HG02840 (cell line): ENCODE measurements around the gene CXCR5.

ENCODE experiments used
- ATAC-seq: cut with Tn5 transposase; IDR thresholded peaks from one replicate; pipeline ENCODE4 v1.9.1; 2021; ENCODE audit warnings: mild to moderate bottlenecking, moderate library complexity, moderate number of reproducible peaks; ENCODE audit not compliant: unreplicated experiment, low FRiP score

CXCR5 gene

GRCh38 chr11:118923721-118924587, 40.3 kb downstream of the CXCR5 start:
- no peak for ATAC-seq

GRCh38 chr11:118924591-118925585, 41.2 kb downstream of the CXCR5 start:
- ATAC-seq: no peak

DNA sequence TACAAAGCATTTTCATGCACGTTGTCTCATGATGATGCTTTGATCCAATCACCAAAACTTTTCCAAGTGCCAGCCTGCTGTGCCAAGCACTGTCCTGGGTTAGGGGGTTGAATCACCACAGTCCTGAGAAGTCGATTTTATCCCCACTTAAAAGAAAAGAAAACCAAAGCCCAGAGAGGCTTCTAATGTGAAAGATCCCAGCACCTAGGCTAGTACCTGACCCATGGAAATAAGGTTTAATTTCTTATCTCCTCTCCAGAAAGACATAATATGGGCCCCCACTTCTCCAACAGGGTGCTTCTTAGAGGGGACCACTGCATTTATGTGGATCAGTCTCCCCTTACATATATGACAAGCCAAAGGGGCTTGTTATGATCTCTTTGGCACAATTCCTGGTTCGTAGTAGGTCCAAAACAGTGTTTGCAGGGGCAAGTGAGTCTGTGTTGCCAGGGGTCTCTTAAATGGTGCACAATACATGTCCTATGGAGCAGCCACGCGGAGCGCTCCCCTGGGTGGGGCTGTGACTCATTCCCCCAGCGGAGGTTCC, 43.9 kb downstream of the CXCR5 start:
- no peak for ATAC-seq

DNA sequence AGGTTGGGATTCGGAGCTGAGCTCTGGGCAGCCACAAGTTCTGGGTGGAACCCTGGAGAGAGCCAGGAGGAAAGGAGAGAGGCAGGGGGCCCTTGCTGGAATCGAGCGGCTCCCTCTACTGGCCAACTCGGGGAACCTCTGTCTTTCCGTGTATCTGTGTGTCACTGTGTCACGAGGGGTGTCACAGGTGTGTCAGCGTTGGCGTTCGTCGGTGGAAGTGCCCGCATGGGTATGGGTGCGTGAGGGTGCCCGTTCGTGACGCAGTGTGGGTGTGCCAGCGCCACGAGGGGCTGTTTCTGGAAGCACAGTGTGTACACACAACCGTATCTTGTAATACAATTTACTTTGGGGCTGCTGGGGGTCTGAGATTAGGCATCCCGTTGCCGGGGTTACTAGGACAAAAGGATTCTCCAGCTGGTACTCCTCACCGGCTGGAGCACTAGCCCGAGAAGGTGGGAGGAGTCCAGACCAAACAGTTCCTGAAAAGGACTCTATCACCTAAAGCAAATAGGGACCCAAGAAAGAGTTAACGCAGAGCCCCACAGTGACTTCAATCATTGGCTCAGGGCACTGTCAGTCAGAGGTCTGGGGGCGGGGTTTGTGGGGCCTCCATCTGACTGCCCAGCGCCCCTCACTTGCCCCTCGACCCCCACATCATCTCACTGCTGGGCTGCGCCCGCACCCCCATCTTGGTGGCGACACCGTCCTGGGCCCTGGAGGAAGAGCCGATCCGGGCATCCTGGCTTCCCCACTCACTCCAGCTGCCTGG, 44.6 kb downstream of the CXCR5 start:
- ATAC-seq: peak; percentile 41

- no peak for ATAC-seq
Measured at GRCh38 chr11:118928870-118929500, 45.3 kb downstream of the CXCR5 start.

DNA sequence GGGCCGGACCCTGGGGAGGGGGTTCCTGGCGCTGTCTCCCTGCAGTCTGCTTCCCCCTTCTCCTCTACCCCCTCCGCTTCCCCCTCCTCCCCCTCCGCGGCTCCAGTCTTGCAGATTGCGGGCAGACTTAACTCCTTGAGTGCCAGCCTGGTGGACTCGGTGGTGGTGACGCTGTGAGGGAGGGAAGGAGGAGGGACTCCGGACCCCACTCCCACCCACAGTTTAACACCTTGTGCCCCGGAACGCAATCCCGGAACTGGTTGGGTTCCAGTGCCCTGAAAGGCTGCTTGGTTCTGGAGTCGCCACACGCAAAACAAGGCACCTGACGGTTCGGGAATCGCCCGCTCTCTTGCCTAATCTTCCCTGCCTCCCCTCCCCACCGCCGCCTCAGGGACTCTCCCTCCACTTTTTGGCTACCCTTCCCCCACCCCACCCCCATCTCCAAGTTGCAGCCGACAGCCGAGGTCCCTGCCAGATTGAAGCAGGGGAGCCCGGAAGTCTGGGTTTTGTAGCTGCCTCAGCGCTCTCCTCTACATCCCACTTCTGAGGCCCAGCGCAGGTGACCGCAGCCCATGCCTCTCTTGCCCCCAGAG, 45.9 kb downstream of the CXCR5 start:
- no peak for ATAC-seq

- ATAC-seq: no peak
Measured at GRCh38 chr11:118930094-118930712, 46.5 kb downstream of the CXCR5 start.

DNA sequence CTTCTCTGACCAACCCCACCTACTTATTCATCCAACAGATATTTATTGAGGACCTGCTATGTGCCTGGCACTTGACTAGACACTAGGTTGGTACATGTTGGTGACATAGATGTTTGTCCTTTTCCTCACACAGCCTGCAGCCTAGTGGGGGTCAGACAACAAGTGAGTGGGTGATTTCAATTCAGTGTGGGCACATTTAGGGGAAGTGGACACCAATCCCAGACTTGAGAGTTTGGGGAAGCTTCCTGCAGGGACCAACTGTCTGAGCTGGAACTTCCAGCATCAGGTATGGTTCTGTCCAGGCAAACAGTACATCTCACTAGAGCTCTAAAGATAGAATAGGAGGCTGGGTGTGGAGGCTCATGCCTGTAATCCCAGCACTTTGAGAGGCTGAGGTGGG, 47.9 kb downstream of the CXCR5 start:
- no peak for ATAC-seq

- ATAC-seq: no peak
Measured at GRCh38 chr11:118933486-118933885, 49.8 kb downstream of the CXCR5 start.

- no peak for ATAC-seq
Measured at GRCh38 chr11:118935376-118935775, 51.7 kb downstream of the CXCR5 start.

DNA sequence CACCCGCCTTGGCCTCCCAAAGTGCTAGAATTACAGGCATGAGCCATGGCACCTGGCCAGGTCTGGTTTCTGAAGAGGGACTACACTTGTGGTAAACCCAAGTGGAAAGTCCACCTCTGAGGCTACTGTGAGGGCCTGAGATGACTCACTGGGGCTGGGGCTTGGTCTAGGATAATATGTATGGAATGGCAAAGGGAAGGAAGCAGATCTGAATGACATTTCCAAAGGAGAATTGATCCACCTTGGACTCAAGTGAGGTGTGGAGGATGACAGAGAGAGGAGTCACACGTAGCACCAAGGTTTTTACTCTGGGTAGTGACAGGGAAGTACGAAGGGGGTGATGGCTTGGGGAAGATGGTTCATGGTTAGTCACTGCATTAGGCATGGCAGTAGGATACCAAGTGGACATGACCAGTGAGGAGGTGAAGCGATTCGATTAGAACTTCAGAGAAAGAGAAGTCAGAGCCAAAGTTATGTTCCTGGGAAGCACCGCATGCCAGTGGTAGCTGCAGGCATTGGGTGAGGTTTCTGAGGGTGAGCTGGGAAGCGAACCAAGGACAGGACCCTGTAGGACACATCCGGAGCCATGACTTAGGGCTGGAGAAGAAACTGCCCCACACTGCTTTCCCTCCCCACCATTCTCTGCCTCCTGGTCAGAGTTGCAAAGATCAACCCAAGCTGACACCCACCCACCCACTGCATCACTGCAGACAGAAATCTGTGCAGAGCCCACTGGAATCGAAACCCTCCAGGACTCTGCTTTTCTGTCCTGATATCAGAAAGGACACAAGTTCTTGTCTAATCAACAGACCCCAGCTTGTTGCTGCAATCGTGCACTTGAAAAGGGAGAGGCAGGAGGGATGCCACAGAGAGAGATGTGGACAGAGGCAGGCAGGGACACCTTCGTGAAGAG, 55.1 kb downstream of the CXCR5 start:
- ATAC-seq: no peak

DNA sequence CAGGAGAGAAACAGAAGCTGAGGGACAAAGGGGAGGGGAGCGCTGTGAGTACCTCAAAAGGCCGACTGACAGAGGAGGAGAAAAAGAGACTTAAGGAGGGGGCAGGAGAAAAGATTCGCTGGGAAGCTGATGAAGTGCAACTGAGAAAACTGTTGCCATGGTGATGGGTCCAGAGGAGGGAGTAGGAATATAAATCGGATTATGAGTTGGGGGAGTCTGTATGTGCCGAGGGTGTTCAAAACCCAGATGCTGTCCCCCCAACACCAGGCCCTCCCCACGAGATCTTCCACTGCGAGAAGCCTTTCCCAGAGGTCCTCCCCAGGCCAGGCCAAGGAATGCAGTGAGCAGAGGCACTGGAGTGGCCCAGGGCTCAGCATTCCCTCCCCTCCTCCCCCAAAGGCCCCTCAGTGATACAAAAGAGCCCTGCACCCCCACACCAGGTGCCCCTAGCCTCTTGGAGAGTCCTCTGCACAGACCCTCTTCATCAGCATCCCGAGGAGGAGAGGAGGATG, 55.8 kb downstream of the CXCR5 start:
- ATAC-seq: no peak

GRCh38 chr11:118939953-118940598, 56.4 kb downstream of the CXCR5 start:
- no peak for ATAC-seq

DNA sequence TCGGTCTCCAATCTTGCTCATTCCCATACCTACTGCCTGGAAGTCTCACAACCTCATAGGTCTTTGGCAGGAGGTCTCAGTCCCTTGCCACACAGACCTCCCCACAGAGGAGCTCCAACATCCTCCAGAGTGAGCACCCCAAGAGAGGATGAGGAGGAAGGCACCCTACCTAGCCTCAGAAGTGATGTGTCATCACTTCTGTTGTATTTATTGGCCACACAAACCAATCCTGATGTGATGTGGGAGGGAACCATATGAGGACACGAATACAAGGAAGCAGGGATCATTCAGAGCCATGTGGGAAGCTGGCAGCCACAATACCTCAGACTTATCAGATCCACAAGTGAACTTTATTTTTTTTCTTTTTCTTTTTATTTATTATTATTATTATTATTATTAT, 63.4 kb downstream of the CXCR5 start:
- no peak for ATAC-seq
